SK-N-SH treated with all-trans-retinoic acid at 6 μM for 48 hours (cell line): ENCODE measurements around the gene KCNB1.

ENCODE experiments used
- ATAC-seq: fragments of 200-7000 bp; cut with Tn5 transposase; 3 replicates; pipeline ENCODE4 v1.9.1; 2020; ENCODE audit warnings: mild to moderate bottlenecking, moderate library complexity
- ARNTL ChIP-seq: fragments of 450-650 bp; formaldehyde crosslinking; IDR thresholded peaks from 2 replicates; pipeline ENCODE4 v1.5.0; 2020; ENCODE audit warnings: low read depth, mild to moderate bottlenecking, moderate library complexity, borderline replicate concordance
- BACH2 ChIP-seq: fragments of 250-450 bp; sonication (Bioruptor Pico); IDR thresholded peaks from 2 replicates; pipeline ENCODE4 v1.9.0; 2021; ENCODE audit warnings: mild to moderate bottlenecking, borderline replicate concordance
- GLIS3 ChIP-seq: fragments of 250-450 bp; sonication (Bioruptor Pico); IDR thresholded peaks from 2 replicates; pipeline ENCODE4 v1.5.0; 2020; ENCODE audit warnings: mild to moderate bottlenecking, moderate library complexity
- ISL1 ChIP-seq: fragments of 250-450 bp; sonication (Bioruptor Pico); IDR thresholded peaks from 2 replicates; pipeline ENCODE4 v2.1.2; 2022; ENCODE audit warnings: mild to moderate bottlenecking, moderate library complexity
- PATZ1 ChIP-seq: fragments of 250-450 bp; sonication (Bioruptor Pico); IDR thresholded peaks from 2 replicates; pipeline ENCODE4 v1.8.0; 2020; ENCODE audit warnings: mild to moderate bottlenecking, moderate library complexity, borderline replicate concordance
- RARB ChIP-seq: fragments of 250-450 bp; sonication (Bioruptor Pico); IDR thresholded peaks from 2 replicates; pipeline ENCODE4 v1.8.0; 2021; ENCODE audit warnings: mild to moderate bottlenecking, moderate library complexity
- SNAI2 ChIP-seq: fragments of 250-450 bp; sonication (Bioruptor Pico); IDR thresholded peaks from 2 replicates; pipeline ENCODE4 v1.5.0; 2020; ENCODE audit warnings: mild to moderate bottlenecking, moderate library complexity
- TCF4 ChIP-seq: fragments of 250-450 bp; sonication (Bioruptor Pico); IDR thresholded peaks from 2 replicates; pipeline ENCODE4 v1.8.0; 2021; ENCODE audit warnings: mild to moderate bottlenecking, moderate library complexity, borderline replicate concordance
- TOX ChIP-seq: fragments of 250-450 bp; sonication (Bioruptor Pico); IDR thresholded peaks from 2 replicates; pipeline ENCODE4 v1.8.0; 2021; ENCODE audit warnings: mild to moderate bottlenecking, moderate library complexity, borderline replicate concordance
- TSHZ2 ChIP-seq: fragments of 250-450 bp; sonication (Bioruptor Pico); IDR thresholded peaks from 2 replicates; pipeline ENCODE4 v1.5.0; 2020; ENCODE audit warnings: mild to moderate bottlenecking, moderate library complexity
- ZFP30 ChIP-seq: fragments of 450-650 bp; formaldehyde crosslinking; IDR thresholded peaks from 2 replicates; pipeline ENCODE4 v1.5.0; 2022; ENCODE audit warnings: mild to moderate bottlenecking, moderate library complexity
- ZNF565 ChIP-seq: fragments of 450-650 bp; formaldehyde crosslinking; conservative IDR thresholded peaks from 2 replicates; pipeline ENCODE4 v1.5.0; 2020; ENCODE audit warnings: low read depth, mild to moderate bottlenecking, moderate library complexity
- ZNF70 ChIP-seq: fragments of 450-650 bp; formaldehyde crosslinking; IDR thresholded peaks from 2 replicates; pipeline ENCODE4 v1.5.0; 2020; ENCODE audit warnings: mild to moderate bottlenecking, moderate library complexity
- TF ChIP-seq, protein P1 (sequence below): fragments of 250-450 bp; sonication (Bioruptor Pico); IDR thresholded peaks from 2 replicates; pipeline ENCODE4 v1.5.1; 2021; ENCODE audit warnings: mild to moderate bottlenecking, moderate library complexity

The KCNB1 gene

DNA sequence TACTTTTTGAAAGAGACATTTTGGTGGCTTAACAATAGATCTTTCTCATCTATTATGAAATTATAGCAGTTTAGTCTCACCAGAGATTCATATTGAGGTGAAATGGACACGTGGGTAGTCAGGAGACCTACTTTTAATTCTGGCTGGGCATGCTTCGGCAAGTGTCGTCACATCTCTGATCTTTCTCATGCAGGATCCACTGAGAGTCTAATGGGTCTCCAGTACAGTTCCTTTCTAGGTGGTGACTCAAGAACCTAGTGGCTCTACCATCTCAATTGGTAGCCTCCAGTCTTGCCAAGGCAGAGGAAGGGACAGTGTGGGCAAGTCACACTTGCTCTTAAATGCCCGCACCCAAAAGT lies 94.9 kb downstream of the KCNB1 start (continued):
- no peak for TF ChIP-seq PATZ1

DNA sequence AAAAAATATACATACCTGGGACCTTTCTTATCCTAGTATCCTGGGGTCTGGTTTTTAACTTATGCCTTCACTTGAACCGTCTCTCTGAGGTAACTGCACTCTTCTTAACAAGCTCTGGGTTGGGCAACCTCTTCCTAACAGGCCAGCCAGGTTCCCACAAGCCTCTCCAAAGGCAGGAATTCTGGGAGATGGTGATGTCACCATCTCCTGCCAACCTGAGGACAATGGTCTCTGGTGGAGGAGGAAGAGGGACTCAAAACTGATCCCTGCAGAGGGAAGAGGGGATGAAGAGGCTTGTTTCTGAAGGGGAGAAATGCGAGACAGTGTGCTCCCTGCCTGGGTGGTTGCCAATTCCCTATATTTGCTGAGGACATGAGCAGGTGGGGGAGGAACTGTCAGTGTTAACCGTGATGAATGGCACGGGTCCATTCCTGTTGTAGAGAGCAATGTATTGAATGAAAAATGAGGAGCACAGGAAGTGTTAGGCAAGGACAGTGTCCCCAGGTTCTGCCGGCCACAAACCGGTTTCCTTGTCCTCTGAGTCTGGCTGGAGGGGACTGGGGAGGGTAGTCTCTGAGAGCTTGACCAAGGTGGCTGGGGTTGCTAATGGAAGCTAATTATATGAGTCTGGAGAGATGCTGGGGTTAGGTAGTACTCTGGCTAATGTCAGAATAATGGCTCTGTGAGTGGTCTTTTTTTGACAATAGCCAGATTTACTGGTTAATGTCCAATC lies 95.5 kb downstream of the KCNB1 start:
- TF ChIP-seq, protein P1, sequence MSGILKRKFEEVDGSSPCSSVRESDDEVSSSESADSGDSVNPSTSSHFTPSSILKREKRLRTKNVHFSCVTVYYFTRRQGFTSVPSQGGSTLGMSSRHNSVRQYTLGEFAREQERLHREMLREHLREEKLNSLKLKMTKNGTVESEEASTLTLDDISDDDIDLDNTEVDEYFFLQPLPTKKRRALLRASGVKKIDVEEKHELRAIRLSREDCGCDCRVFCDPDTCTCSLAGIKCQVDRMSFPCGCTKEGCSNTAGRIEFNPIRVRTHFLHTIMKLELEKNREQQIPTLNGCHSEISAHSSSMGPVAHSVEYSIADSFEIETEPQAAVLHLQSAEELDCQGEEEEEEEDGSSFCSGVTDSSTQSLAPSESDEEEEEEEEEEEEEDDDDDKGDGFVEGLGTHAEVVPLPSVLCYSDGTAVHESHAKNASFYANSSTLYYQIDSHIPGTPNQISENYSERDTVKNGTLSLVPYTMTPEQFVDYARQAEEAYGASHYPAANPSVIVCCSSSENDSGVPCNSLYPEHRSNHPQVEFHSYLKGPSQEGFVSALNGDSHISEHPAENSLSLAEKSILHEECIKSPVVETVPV (CRISPR knock-in tag) = no peak
- TF ChIP-seq ARNTL = no peak
- peak; percentile 83 for TF ChIP-seq TSHZ2 (CRISPR knock-in tag)
- peak; percentile 86 for TF ChIP-seq ISL1 (CRISPR knock-in tag)
- no peak for TF ChIP-seq GLIS3 (CRISPR knock-in tag)
- TF ChIP-seq TCF4 (CRISPR knock-in tag) = peak; percentile 91
- TF ChIP-seq ZNF70 (CRISPR knock-in tag) = peak; percentile 24; the same call in 1 of the 2 replicates
- TF ChIP-seq, all 23 proteins: peak for 4
- peak; percentile 19 for ATAC-seq

DNA sequence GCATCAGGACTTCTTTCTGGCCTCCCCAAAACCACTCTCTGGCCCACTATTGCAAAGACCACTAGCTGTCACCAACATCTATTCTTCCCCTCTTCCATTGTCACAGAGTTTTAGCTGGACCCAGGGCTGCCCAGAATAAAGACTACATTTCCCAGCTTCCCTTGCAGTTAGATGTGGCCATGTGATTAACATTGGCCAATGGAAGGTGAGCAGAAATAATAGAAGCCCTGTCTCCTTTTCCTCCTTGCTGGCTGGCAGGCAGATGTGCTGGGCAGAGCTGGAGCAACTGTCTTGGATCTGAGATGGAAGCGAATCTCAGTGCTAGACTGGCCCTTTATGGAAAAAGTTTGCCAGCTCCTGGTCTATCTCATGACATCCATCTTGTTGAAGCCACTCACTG lies 97.0 kb downstream of the KCNB1 start:
- TF ChIP-seq ARNTL (no peak), TCF4 (CRISPR knock-in tag) (no peak), ZNF565 (CRISPR knock-in tag) (no peak), SNAI2 (CRISPR knock-in tag) (no peak), ZFP30 (CRISPR knock-in tag) (no peak), RARB (CRISPR knock-in tag) (no peak), ISL1 (CRISPR knock-in tag) (no peak), TOX (CRISPR knock-in tag) (no peak)
- ATAC-seq = peak; percentile 80

DNA sequence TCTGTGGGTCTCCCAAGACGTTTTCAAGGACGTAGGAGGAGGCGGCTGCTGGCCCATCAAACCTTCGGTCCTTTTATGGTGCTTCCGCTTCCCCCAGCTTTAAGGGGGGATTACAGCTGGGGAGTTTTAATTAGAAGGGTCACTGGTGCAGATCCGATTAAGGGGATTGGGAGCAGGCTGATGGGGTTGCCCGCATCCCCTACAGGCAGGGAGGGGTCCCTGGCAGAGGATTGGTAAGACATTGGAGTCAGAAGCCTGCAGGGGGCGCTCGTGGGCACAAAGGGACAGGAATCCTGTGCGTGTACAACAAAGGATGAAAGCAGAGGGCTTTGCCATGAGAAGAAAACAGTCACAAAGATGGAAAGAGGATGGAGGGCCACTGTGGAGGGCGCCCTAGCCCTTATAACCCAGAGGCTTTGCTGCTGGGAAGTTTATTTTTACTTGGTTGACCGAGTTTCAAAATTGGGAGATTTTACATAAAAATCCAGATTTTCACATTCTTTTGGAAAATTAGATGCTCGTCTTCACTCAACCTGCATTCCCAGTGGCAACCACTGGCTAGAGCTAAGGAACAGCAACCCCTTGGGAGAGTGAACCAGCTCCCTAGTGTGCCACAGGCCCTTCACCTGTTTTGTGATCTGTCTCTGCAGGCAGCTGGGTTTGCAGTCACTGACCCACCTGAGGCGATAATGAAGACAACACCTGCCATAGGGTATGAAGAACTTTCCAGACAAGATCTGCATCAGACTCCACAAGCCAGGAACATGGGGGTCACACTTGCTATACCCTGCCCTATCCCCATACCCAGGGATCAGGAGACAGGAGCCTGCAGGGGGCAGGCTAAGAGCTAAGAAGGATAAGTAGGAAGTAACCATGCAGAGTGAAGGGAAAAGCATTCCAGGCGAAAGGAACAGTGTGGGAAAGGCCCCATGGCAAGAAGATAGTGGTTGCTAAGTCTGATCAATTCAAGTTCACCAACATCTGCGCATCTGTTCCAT lies 97.7 kb downstream of the KCNB1 start:
- TF ChIP-seq SNAI2 (CRISPR knock-in tag) (no peak), BACH2 (no peak), ISL1 (CRISPR knock-in tag) (no peak), ARNTL (no peak), TOX (CRISPR knock-in tag) (no peak)
- peak; percentile 75 for ATAC-seq

- TF ChIP-seq TCF4 (CRISPR knock-in tag) (peak; percentile 55; the same call in 1 of the 2 replicates), PATZ1 (no peak)
- ATAC-seq = peak; percentile 65
Observed at GRCh38 chr20:49381558-49382493, 100.6 kb downstream of the KCNB1 start.
